Stimulated activated naive B cell treated with anti-CD40 and anti-IgM and Interleukin-4, amounts not matched to agents 10 μg/mL and 1 μg/mL and 100 μg/mL, for 72 hours (primary cell): Measurements from ENCODE around the gene ZDHHC3.

Source experiments
- ATAC-seq, 2 donors: fragments of 150-1000 bp; cut with Tn5 transposase; replicated peaks; 2 replicates each; pipeline ENCODE4 v1.10.0; 2021; ENCODE audit warnings: moderate library complexity in 1 of 2
- DNase-seq: peaks from one replicate; pipeline ENCODE4 v3.0.0; 2021
- H3K27ac Mint-ChIP-seq: one replicate; pipeline ENCODE4 v1.8.0; 2022; ENCODE audit warnings: mild to moderate bottlenecking, mixed read lengths
- H3K27me3 Mint-ChIP-seq, 2 donors: one replicate each; pipeline ENCODE4 v1.8.0; 2022; ENCODE audit warnings: mixed read lengths in 2 of 2
- H3K36me3 Mint-ChIP-seq, 2 donors: one replicate each; pipeline ENCODE4 v1.8.0; 2022; ENCODE audit warnings: mixed read lengths in 2 of 2, mild to moderate bottlenecking in 1 of 2
- H3K4me1 Mint-ChIP-seq, 2 donors: one replicate each; pipeline ENCODE4 v1.8.0; 2022; ENCODE audit warnings: mixed read lengths in 2 of 2, mild to moderate bottlenecking in 1 of 2
- H3K4me3 Mint-ChIP-seq, 2 donors: one replicate each; pipeline ENCODE4 v1.8.0; 2022; ENCODE audit warnings: mild to moderate bottlenecking in 2 of 2, mixed read lengths in 2 of 2, moderate library complexity in 1 of 2
- H3K9me3 Mint-ChIP-seq, 2 donors: one replicate each; pipeline ENCODE4 v1.8.0; 2022; ENCODE audit warnings: mixed read lengths in 2 of 2, mild to moderate bottlenecking in 1 of 2

Gene ZDHHC3, protein sequence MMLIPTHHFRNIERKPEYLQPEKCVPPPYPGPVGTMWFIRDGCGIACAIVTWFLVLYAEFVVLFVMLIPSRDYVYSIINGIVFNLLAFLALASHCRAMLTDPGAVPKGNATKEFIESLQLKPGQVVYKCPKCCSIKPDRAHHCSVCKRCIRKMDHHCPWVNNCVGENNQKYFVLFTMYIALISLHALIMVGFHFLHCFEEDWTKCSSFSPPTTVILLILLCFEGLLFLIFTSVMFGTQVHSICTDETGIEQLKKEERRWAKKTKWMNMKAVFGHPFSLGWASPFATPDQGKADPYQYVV

DNA sequence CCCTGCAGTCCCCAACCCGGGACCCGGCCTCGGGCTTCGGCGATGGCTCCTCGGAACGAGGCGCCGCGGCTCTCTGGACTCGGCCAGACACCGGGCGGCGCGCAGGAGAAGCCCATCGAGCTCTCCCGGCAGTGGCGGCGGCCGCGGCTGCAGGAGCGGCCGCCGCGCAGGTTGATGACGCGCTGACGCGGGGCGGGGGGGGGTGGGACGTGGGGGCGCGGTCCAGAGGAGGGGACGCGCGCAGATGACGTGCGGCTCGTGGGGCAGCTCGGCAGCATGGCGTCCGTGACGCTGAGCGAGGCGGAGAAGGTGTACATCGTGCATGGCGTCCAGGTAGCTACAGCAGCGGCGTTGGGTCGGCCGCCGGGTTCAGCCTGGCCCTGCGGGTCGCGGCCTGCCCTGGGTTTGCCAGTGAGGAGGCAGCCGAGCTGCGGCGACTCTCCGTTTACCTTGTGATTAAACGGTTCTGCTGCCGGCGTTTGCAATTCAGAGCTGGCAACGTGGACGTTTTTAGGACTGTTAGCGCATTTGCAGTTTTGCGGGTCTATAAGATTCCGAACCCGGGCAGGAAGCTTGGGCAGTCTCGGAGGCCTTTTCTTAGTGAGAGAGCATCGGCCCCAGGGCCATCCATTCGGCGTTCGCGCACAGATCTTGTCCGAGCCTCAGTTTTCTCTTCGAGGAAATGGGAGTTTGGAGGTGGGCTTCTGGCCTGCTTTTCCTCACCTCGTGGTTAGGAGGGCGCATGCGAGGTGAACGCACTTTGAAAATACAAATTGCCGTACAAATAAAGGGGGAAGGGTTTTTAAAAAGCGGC lies at the start of gene ZDHHC3, which contains the start of gene EXOSC7:
TSS of gene ZDHHC3 (minus strand) at position 173 of the 814 bp plus-strand sequence. CDS start 16,738 bp downstream, outside the sequence.
TSS of gene EXOSC7 (plus strand) at position 243 of the 814 bp plus-strand sequence. CDS start at position 277, 34 bp downstream.
- peak; percentile 90 to 91 for ATAC-seq
- DNase-seq, result peak; percentile 77
- H3K4me3 Mint-ChIP-seq, result peak within 1 kb of the TSS; percentile 92 to 93
- peaks cover 35 to 61% of the 10 kb centered on the region in 2 donors for H3K4me1 Mint-ChIP-seq
- no peaks in the 10 kb centered on the region for H3K9me3 Mint-ChIP-seq
- H3K36me3 Mint-ChIP-seq, result peaks cover 8 to 19% of the 10 kb centered on the region in 2 donors
- peak within 1 kb of the TSS; percentile 98 for H3K27ac Mint-ChIP-seq
- no peaks in the 10 kb centered on the region for H3K27me3 Mint-ChIP-seq

DNA sequence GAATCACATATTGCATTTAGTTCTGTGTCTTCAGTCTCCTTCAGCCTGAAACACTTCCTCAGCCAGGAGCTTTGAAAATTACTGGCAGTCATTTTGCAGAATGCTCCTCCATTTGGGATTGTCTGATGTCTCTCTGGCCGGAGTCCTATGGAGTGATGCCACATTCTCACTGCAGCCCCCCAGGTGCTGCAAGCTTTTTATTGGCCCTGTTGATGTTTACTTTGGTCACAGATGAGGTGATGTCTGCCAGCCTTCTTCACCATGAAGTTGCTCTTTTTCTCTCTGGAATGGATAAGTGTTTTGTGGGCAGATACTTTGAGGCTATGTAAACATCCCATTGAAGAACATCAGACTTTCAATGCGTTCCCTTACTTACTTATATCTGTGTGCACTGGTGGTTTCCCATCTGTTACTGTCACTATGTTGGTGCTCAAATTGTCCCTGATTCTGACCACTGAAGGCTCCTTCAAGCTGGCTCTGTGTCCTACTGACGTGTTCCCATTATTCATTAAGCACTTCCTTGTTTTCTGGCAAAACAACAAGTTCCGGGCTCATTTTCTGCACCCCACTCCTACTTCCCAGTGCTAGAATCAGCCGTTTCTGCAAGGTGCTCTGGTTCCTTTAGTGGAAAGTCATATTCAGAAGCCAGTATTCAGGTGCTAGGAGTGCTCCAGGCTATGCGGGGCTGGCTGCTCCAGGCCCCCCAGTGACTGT lies 48.7 kb upstream of the ZDHHC3 start:
- Mint-ChIP-seq H3K36me3 (peaks cover 2 to 9% of the 10 kb centered on the region in 2 donors), H3K4me3 (no peak overlapping the region), H3K9me3 (no peaks in the 10 kb centered on the region), H3K27me3 (peaks cover 10 to 11% of the 10 kb centered on the region in 2 donors), H3K27ac (no peak overlapping the region), H3K4me1 (peaks cover 0 to 2% of the 10 kb centered on the region in 2 donors)
- no peak for ATAC-seq
- DNase-seq, result no peak

DNA sequence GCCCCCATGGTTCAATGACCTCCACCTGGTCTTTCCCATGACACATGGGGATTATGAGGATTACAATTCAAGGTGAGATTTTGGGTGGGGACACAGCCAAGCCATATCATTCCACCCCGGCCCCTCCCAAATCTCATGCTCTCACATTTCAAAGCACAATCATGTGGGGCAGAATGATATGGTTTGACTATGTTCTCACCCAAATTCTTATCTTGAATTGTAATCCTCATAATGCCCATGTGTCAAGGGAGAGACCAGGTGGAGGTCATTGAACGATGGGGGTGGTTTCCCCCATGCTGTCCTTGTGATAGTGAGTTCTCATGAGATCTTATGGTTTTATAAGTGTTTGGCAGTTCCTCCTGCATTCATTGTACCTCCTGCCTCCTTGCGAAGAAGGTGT lies 47.7 kb upstream of the ZDHHC3 start:
- peaks cover 3 to 11% of the 10 kb centered on the region in 2 donors for H3K36me3 Mint-ChIP-seq
- no peak for DNase-seq
- H3K27ac Mint-ChIP-seq, result no peak overlapping the region
- no peak for ATAC-seq
- peaks cover 0 to 2% of the 10 kb centered on the region in 2 donors for H3K4me1 Mint-ChIP-seq
- H3K9me3 Mint-ChIP-seq, result no peaks in the 10 kb centered on the region
- H3K4me3 Mint-ChIP-seq, result no peak overlapping the region
- peaks cover 10% of the 10 kb centered on the region in 2 donors for H3K27me3 Mint-ChIP-seq

DNA sequence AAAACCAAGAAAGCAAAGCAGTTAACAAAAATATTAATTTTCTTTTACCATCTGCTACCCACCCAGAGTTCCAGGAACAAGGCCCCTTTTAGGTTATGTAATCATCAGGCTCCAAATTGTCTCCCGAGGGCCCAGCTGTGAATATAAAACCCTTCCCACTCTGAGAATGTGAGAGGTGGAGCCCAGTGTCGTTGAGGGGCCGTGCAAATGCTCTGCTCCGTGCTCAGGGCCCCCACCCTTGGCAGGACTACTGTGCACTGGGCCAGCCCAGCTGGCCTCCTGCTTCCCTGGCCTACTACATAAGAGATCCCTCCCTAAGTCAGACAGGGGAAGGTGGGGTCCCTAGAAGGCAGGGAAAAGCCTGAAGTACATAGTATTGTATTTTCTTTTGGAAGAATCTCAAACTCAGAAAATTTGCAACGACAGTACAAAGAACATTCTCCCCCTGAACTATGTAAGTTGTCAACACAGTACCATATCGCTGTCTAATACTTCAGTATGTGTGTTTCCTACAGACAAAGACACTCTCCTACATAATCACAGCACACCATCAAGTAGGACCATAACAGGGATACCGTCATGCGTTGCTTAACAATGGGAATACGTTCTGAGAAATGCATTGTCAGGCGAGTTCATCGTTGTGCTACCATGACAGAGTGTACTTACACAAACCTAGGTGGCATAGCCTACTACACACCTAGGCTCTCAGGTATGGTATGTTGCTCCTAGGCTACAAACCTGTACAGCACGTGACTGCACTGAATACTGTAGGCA lies 45.7 kb upstream of the ZDHHC3 start:
- no peaks in the 10 kb centered on the region for H3K9me3 Mint-ChIP-seq
- no peak overlapping the region for H3K4me3 Mint-ChIP-seq

DNA sequence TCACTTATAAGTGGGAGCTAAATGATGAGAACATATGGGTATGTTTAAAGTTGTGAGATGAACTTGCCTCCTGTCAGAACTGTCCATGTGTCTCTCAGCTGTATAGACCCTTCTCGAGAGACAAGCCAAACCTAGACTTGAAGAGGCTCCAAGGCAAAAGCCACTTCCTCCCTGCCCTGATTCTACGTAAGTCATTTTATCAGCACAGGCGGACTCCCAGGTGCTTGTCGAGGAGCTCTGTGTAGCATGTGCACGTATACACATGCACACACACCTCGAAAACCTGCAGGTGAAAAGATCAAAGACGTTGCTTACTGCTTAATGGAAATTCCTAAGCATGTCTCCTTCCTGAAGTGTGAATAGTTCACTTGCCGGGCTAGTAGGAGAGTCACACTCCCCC lies 44.6 kb upstream of the ZDHHC3 start:
- ATAC-seq (no peak), DNase-seq (no peak)
- H3K27me3 Mint-ChIP-seq, result peaks cover 0 to 3% of the 10 kb centered on the region in 2 donors
- peaks cover 18 to 37% of the 10 kb centered on the region in 2 donors for H3K36me3 Mint-ChIP-seq
- peaks cover 0 to 2% of the 10 kb centered on the region in 2 donors for H3K4me1 Mint-ChIP-seq
- H3K4me3 Mint-ChIP-seq, result no peak overlapping the region
- H3K9me3 Mint-ChIP-seq, result no peaks in the 10 kb centered on the region
- no peak overlapping the region for H3K27ac Mint-ChIP-seq

More for the DNA sequence above, 45.7 kb upstream of the ZDHHC3 start:
- Mint-ChIP-seq H3K4me1 (peaks cover 0 to 2% of the 10 kb centered on the region in 2 donors), H3K27me3 (peaks cover under 1 to 5% of the 10 kb centered on the region in 2 donors), H3K36me3 (peaks cover 7 to 27% of the 10 kb centered on the region in 2 donors), H3K27ac (no peak overlapping the region)
- ATAC-seq (no peak), DNase-seq (no peak)

DNA sequence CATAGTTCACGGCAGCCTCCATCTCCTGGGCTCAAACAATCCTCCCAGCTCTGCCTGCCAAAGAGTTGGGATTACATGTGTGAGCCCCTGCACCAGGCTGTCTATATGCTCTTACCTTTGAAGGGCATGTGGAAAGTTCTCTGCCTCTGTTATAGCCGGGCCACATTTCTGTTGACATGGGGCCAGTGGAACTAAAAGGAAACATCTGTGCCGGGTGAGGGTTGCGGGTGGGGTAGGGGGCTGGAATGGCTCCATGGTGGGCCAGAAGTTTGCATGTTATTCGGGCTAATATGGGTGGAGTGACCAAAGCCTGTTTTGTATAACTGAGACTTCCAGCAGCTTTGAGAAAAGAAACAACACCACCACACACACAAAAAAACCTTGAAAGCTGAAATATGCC lies 41.8 kb upstream of the ZDHHC3 start:
- H3K4me1 Mint-ChIP-seq, result no peaks in the 10 kb centered on the region
- peaks cover 25 to 47% of the 10 kb centered on the region in 2 donors for H3K36me3 Mint-ChIP-seq
- no peaks in the 10 kb centered on the region for H3K9me3 Mint-ChIP-seq
- H3K4me3 Mint-ChIP-seq, result no peak overlapping the region
- no peaks in the 10 kb centered on the region for H3K27me3 Mint-ChIP-seq
- no peak overlapping the region for H3K27ac Mint-ChIP-seq
- DNase-seq (no peak), ATAC-seq (no peak)

DNA sequence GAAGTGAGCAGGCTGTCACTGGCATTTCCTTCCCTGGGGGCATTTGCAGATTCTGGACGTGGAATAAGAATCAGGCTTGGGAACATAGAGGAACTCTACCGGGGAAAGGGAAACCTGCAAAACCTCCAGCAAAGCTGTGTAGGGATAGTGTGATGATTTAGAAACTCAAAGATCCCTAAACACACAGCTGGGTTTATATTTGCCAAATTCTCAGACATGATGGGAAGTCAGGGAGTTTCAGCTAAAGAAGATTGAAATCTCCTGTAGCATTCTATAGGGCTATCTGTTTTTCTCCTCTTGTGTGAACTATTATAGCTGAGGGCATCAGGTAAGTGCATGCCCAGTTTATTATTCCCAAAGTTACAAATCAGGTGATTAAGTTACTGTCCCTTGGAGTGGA lies 40.9 kb upstream of the ZDHHC3 start:
- peaks cover 5 to 7% of the 10 kb centered on the region in 2 donors for H3K4me1 Mint-ChIP-seq
- H3K27me3 Mint-ChIP-seq, result no peaks in the 10 kb centered on the region
- no peak overlapping the region for H3K27ac Mint-ChIP-seq
- H3K9me3 Mint-ChIP-seq, result no peaks in the 10 kb centered on the region
- ATAC-seq (no peak), DNase-seq (no peak)
- H3K36me3 Mint-ChIP-seq, result peaks cover 31 to 52% of the 10 kb centered on the region in 2 donors
- no peak overlapping the region for H3K4me3 Mint-ChIP-seq

DNA sequence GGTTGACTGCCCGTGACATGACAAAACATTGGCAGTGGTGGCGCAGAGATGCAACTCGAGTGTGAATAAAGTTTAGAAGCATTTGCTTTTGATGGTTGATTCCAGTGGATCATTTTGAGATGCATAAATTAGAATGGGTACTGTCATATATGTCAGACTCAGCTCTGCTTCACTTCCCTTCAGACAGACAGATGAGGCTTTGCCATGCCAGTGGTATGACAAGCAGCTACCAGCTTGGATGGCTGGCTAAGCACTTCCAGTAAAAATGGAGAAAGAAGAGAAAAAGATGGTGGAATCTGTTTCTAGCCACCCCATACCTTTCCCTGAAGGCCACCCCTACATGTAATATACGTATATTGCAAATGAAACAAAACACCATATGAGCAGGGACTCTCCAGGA lies 36.6 kb upstream of the ZDHHC3 start:
- Mint-ChIP-seq H3K36me3 (peaks cover 50 to 68% of the 10 kb centered on the region in 2 donors), H3K4me1 (peaks cover 13 to 24% of the 10 kb centered on the region in 2 donors), H3K27me3 (no peaks in the 10 kb centered on the region), H3K9me3 (no peaks in the 10 kb centered on the region), H3K27ac (no peak overlapping the region), H3K4me3 (no peak overlapping the region)
- DNase-seq (no peak), ATAC-seq (peak; percentile 50 to 65)

DNA sequence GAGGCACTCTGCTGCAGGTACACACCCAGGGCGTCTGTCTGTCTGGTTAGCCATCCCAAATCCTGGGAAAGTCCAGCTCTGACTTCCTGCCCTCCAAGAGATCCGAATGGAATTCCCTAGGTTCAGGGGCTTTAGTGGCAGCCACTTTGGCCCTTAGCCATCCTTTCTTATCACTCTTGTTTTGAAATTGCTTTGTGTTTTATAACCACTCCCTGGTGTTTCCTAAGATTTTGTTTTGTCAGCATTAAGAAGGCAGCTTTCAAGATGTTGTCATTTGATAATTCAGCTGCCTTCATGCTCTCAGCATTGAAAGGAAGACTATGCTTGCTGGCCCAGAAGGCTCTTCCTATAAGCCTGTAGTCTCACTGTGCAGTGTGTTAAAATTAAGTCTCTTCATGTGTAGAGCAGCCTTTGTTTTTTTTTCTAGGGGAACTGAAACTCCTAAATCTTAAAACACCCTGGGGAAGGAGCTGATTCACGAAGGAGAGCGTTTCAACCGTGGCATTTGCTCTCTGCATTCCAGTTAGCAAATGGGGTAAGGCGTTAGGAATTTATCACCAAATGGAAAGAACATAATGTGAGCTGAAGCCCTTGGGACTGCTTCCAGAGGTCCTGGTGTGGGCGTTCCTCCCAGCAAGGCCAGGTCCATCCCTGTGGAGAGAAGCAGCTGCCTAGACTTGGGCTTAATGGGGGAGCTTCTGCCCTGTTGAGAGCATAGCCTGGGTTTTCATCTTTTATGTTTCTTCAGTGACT lies 36.0 kb upstream of the ZDHHC3 start:
- H3K4me3 Mint-ChIP-seq, result peak overlapping the region in 1 of 2 donors; percentile 21
- DNase-seq (no peak), ATAC-seq (peak; percentile 91 to 95)
- H3K4me1 Mint-ChIP-seq, result peaks cover 13 to 24% of the 10 kb centered on the region in 2 donors
- no peaks in the 10 kb centered on the region for H3K27me3 Mint-ChIP-seq
- peak overlapping the region; percentile 6 for H3K27ac Mint-ChIP-seq
- H3K9me3 Mint-ChIP-seq, result no peaks in the 10 kb centered on the region
- H3K36me3 Mint-ChIP-seq, result peaks cover 55 to 70% of the 10 kb centered on the region in 2 donors

DNA sequence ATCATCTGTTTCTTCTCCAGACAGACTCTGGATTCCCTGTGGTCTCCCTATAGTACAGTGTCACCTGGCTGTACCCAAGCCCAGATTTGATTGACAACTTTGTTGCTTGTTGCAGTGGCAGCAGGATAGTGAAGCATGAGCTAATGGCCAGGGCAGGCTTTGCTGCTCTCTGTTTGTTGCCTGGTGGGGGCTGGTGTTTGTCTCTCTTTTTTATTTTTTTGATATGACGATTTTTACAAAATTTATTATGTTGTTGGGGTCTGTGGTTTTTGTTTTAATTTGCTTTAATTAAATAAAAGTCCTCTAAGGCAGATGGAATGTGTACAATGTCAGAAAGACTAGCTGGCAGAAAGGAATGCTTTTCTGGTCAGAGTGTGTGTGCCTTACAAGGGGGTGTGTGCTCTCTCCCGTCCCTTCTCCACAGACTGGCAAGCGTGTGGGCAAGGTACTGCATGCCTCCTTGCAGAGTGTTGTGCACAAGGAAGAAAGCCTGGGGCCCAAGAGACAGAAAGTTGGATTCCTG lies 34.9 kb upstream of the ZDHHC3 start:
- H3K27me3 Mint-ChIP-seq, result no peaks in the 10 kb centered on the region
- ATAC-seq (no peak), DNase-seq (no peak)
- no peak overlapping the region for H3K4me3 Mint-ChIP-seq
- H3K27ac Mint-ChIP-seq, result no peak overlapping the region
- H3K9me3 Mint-ChIP-seq, result no peaks in the 10 kb centered on the region
- H3K36me3 Mint-ChIP-seq, result peaks cover 48 to 64% of the 10 kb centered on the region in 2 donors
- peaks cover 13 to 24% of the 10 kb centered on the region in 2 donors for H3K4me1 Mint-ChIP-seq

DNA sequence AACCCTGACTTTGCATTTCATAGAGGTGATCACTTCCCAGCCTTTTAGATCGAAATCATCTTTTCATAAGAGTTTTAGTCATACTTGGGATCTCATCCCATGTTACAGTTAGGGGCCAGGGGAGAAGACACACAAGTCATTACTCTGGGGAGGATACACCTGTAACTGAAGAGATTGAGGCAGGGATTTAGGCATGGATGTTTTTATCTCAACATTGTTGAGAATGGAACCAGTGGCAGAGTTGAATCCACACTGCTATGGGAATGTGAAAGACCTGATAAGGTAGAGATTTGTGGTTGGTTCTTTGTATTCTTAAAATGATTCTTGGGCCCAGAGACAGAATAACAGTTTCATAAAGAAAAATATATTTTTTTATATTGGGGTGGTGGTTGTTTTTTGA lies 33.9 kb upstream of the ZDHHC3 start:
- H3K36me3 Mint-ChIP-seq, result peaks cover 51 to 71% of the 10 kb centered on the region in 2 donors
- H3K4me3 Mint-ChIP-seq, result no peak overlapping the region
- H3K27ac Mint-ChIP-seq, result no peak overlapping the region
- H3K9me3 Mint-ChIP-seq, result peaks cover 0 to 1% of the 10 kb centered on the region in 2 donors
- DNase-seq, result no peak
- H3K4me1 Mint-ChIP-seq, result peaks cover 13 to 24% of the 10 kb centered on the region in 2 donors
- ATAC-seq, result no peak
- no peaks in the 10 kb centered on the region for H3K27me3 Mint-ChIP-seq

DNA sequence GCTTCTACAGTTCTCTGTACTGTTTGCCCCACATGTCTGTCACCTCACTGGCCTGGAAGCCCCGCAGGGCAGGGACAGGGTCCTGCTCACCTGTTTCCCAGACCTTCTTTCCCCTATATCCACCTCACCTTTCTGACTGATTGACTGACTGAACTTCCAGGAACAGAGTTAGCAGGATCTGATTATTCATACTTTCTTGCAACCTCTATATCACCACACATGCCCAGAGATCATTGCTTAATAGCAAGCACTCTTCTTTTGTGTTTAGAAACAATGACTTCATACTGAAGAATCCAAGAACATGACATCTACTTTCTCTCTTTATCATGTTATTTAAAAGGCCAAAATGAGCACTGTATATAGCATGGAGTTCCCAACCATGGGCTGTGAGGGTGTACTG lies 32.1 kb upstream of the ZDHHC3 start:
- ATAC-seq (no peak), DNase-seq (no peak)
- Mint-ChIP-seq H3K4me1 (peaks cover 18 to 24% of the 10 kb centered on the region in 2 donors), H3K4me3 (no peak overlapping the region), H3K36me3 (peaks cover 62 to 80% of the 10 kb centered on the region in 2 donors), H3K9me3 (peaks cover 0 to 3% of the 10 kb centered on the region in 2 donors), H3K27me3 (no peaks in the 10 kb centered on the region), H3K27ac (no peak overlapping the region)

DNA sequence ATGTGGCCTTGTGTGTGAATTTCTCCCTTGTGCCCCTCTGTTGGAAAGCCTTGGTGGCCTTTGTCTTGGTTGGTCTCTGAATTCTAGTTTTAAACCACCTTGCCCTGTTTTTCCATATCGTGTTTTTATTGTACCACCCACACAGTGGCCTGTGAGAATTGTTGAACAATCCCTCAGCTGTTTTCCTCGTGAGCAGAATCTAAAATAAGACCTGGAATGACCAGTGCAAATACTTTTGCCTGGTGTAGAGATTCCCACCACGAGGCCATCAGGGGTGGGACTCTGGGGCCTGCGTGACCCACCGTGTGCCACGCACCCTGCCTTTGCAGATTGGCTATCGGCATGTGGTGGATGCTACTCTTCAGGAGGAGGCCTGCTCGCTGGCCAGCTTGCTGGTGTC lies 31.1 kb upstream of the ZDHHC3 start:
- Mint-ChIP-seq H3K4me3 (no peak overlapping the region), H3K36me3 (peaks cover 64 to 81% of the 10 kb centered on the region in 2 donors), H3K27me3 (no peaks in the 10 kb centered on the region), H3K4me1 (peaks cover 15 to 20% of the 10 kb centered on the region in 2 donors), H3K9me3 (peaks cover 0 to 3% of the 10 kb centered on the region in 2 donors), H3K27ac (no peak overlapping the region)
- DNase-seq, result no peak
- no peak for ATAC-seq
